K562 (cell line): ENCODE measurements around the gene PPARD. TPM values are rescaled to one million over a fixed set of nuclear protein-coding genes. Genes with fewer than 3 reads are reported as not detected.

Experiments used
- PRMT5 ChIP-seq: sonication (generic); formaldehyde crosslinking; IDR thresholded peaks from 2 replicates; pipeline ENCODE4 v1.5.0; 2020; ENCODE audit warnings: missing genetic modification reagents
- U2AF1 ChIP-seq: fragments of 200-400 bp; formaldehyde crosslinking; optimal IDR thresholded peaks from 2 replicates; pipeline ENCODE3; 2017; ENCODE audit warnings: mild to moderate bottlenecking, low read depth, low read length, moderate library complexity
- ZNF175 ChIP-seq: fragments of 200-800 bp; sonication (Bioruptor generic); IDR thresholded peaks from 2 replicates; pipeline ENCODE4 v1.6.1; 2016; ENCODE audit warnings: low read depth, mild to moderate bottlenecking, missing genetic modification characterization, missing compliant biosample characterization
- ZNF3 ChIP-seq: fragments of 250-450 bp; sonication (Bioruptor Pico); IDR thresholded peaks from 2 replicates; pipeline ENCODE4 v1.5.0; 2021; ENCODE audit warnings: mild to moderate bottlenecking, moderate library complexity
- ZNF699 ChIP-seq: fragments of 250-450 bp; sonication (Bioruptor Pico); IDR thresholded peaks from 2 replicates; pipeline ENCODE4 v1.8.0; 2021; ENCODE audit warnings: mild to moderate bottlenecking, moderate library complexity; ENCODE audit not compliant: insufficient replicate concordance
- polyA plus RNA-seq, 8 experiments: library from polyadenylated mRNA; depleted of rRNA in 4 of 8; stranded (reverse) in 5 of 8; unstranded in 3 of 8; fragments of >200 nt; fragmentation: Nextera tagmentation in 2 of 8; fragmentation: Illumina TruSeq in 1 of 8; extraction: Ambion mirVana in 2 of 8; extraction: Trizol in 1 of 8; gene quantifications; 2 replicates each; pipeline versions ENCODE4 v1.2.1 to v1.2.3, GENCODE V29; 2011 to 2014; ENCODE audit warnings: inconsistent platforms in 1 of 8, missing spikeins in 1 of 8
- total RNA-seq, 7 experiments: library from RNA; depleted of rRNA in 6 of 7; stranded (reverse); fragments of >200 nt in 6 of 7; fragmentation: Illumina TruSeq in 2 of 7; extraction: Trizol in 2 of 7; gene quantifications; 2 replicates each; pipeline versions ENCODE4 v1.2.1 to v1.2.3, GENCODE V29; 2011 to 2021; ENCODE audit warnings: low replicate concordance in 1 of 7
- TF ChIP-seq, protein P1 (sequence below), 2 experiments: fragments of 450-650 bp in 1 of 2; sonication (generic) in 1 of 2; formaldehyde crosslinking in 1 of 2; IDR thresholded peaks; 2 replicates each; pipeline versions ENCODE4 v1.7.1 to v1.9.0; 2016 to 2022; ENCODE audit warnings: inconsistent platforms in 1 of 2, mild to moderate bottlenecking in 1 of 2, missing genetic modification reagents in 1 of 2
- TF ChIP-seq, protein P2 (sequence below): fragments of 250-450 bp; sonication (Bioruptor Pico); IDR thresholded peaks from 2 replicates; pipeline ENCODE4 v1.4.0; 2020
- TF ChIP-seq, protein P3 (sequence below), 3 experiments: IDR thresholded peaks in 2 of 3; conservative IDR thresholded peaks in 1 of 3; 2 replicates each; pipeline ENCODE4 v1.5.1; 2011 to 2012; ENCODE audit warnings: low read length in 3 of 3, mild to moderate bottlenecking in 3 of 3, control low read depth in 2 of 3, improper control_type of control experiment in 1 of 3, inconsistent platforms in 1 of 3, low read depth in 1 of 3, mixed read lengths in 1 of 3, moderate library complexity in 1 of 3; ENCODE audit not compliant: insufficient read depth in 2 of 3
- TF ChIP-seq, protein P4 (sequence below): fragments of 250-450 bp; sonication (Bioruptor Pico); IDR thresholded peaks from 2 replicates; pipeline ENCODE4 v1.8.0; 2021; ENCODE audit warnings: moderate library complexity, mild to moderate bottlenecking, inconsistent platforms
- TF ChIP-seq, protein P5 (sequence below), 2 experiments: fragments of 450-650 bp in 1 of 2; sonication (generic) in 1 of 2; formaldehyde crosslinking; conservative IDR thresholded peaks; 2 replicates each; pipeline versions ENCODE4 v1.4.0 to v1.8.1; 2020 to 2022; ENCODE audit warnings: mild to moderate bottlenecking in 1 of 2, missing genetic modification reagents in 1 of 2

The PPARD gene
- total and polyA plus RNA-seq, 9 of the 15 experiments (the other 6 are each of a cell fraction or from before 2014, with no cell fraction given): 0.14 to 13.2 (median 3.8) TPM

DNA sequence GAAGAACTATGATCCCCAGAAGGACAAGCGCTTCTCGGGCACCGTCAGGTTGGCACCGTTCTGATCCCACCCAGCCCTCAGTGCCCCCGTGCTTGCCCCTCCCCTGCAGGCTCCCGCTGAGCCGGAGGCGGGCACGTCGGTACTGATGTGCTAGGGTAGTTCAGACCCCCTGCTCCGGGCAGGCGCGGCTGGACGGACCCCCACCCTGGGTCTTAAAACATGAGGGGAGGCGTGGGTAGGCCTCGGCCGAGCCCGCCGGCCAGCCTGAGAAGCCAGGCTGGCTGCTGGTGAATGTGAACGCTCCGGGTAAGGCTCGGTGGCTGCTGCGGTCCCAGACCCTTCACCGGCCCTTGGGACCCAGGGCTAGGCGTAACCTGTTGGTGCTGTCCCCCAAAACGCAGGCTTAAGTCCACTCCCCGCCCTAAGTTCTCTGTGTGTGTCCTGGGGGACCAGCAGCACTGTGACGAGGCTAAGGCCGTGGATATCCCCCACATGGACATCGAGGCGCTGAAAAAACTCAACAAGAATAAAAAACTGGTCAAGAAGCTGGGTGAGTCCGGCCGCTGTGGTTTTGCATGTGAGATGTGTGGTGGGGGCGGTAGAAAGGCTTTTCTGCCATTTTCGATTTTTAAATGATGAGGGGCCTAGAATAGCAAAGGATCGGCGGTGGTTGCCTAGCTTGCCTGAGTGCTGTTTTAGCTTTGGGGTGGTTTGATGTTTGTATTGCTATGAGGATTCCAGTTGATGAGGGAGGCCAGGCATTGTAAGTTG is 126.8 kb downstream of the PPARD start (continued):
- TF ChIP-seq, protein P1, sequence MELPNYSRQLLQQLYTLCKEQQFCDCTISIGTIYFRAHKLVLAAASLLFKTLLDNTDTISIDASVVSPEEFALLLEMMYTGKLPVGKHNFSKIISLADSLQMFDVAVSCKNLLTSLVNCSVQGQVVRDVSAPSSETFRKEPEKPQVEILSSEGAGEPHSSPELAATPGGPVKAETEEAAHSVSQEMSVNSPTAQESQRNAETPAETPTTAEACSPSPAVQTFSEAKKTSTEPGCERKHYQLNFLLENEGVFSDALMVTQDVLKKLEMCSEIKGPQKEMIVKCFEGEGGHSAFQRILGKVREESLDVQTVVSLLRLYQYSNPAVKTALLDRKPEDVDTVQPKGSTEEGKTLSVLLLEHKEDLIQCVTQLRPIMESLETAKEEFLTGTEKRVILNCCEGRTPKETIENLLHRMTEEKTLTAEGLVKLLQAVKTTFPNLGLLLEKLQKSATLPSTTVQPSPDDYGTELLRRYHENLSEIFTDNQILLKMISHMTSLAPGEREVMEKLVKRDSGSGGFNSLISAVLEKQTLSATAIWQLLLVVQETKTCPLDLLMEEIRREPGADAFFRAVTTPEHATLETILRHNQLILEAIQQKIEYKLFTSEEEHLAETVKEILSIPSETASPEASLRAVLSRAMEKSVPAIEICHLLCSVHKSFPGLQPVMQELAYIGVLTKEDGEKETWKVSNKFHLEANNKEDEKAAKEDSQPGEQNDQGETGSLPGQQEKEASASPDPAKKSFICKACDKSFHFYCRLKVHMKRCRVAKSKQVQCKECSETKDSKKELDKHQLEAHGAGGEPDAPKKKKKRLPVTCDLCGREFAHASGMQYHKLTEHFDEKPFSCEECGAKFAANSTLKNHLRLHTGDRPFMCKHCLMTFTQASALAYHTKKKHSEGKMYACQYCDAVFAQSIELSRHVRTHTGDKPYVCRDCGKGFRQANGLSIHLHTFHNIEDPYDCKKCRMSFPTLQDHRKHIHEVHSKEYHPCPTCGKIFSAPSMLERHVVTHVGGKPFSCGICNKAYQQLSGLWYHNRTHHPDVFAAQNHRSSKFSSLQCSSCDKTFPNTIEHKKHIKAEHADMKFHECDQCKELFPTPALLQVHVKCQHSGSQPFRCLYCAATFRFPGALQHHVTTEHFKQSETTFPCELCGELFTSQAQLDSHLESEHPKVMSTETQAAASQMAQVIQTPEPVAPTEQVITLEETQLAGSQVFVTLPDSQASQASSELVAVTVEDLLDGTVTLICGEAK (IDR thresholded peaks at IDR 0.05): no peak; the same call in none of the 2 replicates
- TF ChIP-seq, protein P1 (CRISPR knock-in tag; IDR thresholded peaks at IDR 0.05): no peak
- TF ChIP-seq ZNF3 (CRISPR knock-in tag) (no peak), ZNF175 (no peak), PRMT5 (CRISPR knock-in tag) (no peak), U2AF1 (peak; percentile 4), ZNF699 (CRISPR knock-in tag) (no peak)
- TF ChIP-seq, protein P2, sequence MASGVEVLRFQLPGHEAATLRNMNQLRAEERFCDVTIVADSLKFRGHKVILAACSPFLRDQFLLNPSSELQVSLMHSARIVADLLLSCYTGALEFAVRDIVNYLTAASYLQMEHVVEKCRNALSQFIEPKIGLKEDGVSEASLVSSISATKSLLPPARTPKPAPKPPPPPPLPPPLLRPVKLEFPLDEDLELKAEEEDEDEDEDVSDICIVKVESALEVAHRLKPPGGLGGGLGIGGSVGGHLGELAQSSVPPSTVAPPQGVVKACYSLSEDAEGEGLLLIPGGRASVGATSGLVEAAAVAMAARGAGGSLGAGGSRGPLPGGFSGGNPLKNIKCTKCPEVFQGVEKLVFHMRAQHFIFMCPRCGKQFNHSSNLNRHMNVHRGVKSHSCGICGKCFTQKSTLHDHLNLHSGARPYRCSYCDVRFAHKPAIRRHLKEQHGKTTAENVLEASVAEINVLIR (CRISPR knock-in tag): no peak
- TF ChIP-seq, protein P3, sequence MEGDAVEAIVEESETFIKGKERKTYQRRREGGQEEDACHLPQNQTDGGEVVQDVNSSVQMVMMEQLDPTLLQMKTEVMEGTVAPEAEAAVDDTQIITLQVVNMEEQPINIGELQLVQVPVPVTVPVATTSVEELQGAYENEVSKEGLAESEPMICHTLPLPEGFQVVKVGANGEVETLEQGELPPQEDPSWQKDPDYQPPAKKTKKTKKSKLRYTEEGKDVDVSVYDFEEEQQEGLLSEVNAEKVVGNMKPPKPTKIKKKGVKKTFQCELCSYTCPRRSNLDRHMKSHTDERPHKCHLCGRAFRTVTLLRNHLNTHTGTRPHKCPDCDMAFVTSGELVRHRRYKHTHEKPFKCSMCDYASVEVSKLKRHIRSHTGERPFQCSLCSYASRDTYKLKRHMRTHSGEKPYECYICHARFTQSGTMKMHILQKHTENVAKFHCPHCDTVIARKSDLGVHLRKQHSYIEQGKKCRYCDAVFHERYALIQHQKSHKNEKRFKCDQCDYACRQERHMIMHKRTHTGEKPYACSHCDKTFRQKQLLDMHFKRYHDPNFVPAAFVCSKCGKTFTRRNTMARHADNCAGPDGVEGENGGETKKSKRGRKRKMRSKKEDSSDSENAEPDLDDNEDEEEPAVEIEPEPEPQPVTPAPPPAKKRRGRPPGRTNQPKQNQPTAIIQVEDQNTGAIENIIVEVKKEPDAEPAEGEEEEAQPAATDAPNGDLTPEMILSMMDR (IDR thresholded peaks at IDR 0.05 in 2 of 3, conservative IDR thresholded peaks at IDR 0.05 in 1 of 3; ENCODE audit: insufficient read depth in 2 of 3, low read depth in 1 of 3, low read length in 3 of 3): no peak
- TF ChIP-seq, protein P4, sequence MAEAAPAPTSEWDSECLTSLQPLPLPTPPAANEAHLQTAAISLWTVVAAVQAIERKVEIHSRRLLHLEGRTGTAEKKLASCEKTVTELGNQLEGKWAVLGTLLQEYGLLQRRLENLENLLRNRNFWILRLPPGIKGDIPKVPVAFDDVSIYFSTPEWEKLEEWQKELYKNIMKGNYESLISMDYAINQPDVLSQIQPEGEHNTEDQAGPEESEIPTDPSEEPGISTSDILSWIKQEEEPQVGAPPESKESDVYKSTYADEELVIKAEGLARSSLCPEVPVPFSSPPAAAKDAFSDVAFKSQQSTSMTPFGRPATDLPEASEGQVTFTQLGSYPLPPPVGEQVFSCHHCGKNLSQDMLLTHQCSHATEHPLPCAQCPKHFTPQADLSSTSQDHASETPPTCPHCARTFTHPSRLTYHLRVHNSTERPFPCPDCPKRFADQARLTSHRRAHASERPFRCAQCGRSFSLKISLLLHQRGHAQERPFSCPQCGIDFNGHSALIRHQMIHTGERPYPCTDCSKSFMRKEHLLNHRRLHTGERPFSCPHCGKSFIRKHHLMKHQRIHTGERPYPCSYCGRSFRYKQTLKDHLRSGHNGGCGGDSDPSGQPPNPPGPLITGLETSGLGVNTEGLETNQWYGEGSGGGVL (CRISPR knock-in tag): no peak
- TF ChIP-seq, protein P5, sequence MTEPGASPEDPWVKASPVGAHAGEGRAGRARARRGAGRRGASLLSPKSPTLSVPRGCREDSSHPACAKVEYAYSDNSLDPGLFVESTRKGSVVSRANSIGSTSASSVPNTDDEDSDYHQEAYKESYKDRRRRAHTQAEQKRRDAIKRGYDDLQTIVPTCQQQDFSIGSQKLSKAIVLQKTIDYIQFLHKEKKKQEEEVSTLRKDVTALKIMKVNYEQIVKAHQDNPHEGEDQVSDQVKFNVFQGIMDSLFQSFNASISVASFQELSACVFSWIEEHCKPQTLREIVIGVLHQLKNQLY (CRISPR knock-in tag; conservative IDR thresholded peaks at IDR 0.05): no peak
